HUDEP-2 (cell line): ENCODE results near the gene TTLL8.

Experiments used
- DNase-seq, 76 experiments: peaks; one replicate each; lab custom pipeline; 2025; ENCODE audit not compliant: unreplicated experiment in 76 of 76; lab: John Stamatoyannopoulos, UW

Gene TTLL8

DNA sequence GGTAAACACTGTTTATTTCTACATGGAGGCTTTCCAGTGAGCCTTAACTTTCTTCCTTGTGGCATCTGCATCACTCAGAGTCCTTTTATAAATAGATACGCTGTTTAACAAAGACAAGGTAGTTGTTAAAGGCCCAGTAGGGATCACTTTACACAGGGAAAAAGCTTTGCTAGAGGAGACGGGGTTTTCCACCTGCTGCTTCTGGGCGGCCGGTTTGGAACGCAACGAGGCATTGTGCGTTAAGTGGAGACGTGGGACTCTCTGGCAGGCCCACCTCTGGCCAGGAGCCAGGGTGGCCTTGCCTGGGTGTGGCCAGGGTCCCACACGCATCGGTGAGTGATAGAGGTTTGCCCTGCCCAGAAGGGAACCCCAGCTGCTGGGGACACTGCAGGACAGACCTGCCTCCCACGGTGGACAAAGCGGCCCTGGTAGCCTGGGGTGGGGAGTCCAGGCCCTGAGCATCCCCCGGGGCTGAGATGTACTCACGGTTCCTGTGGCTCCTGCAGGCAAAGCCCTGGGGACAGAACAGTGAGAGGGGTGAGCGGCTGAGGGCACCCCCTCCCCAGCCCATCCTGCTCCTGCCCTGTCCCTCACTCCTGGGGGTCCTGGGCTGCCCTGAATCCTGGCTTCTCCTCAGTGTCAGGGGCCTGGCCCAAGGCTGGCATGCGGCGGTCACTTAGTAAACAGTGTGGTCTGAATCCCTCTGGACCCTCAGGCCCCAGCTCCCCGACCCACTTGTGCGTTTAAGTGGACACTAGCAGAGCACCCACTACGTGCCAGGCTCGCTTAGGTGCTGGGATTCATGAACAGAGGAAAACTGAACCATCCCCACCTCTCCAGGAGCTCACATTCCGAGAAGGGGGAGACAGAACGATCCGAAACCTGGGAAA, 49.7 kb downstream of the TTLL8 start:
- no peak for DNase-seq

DNA sequence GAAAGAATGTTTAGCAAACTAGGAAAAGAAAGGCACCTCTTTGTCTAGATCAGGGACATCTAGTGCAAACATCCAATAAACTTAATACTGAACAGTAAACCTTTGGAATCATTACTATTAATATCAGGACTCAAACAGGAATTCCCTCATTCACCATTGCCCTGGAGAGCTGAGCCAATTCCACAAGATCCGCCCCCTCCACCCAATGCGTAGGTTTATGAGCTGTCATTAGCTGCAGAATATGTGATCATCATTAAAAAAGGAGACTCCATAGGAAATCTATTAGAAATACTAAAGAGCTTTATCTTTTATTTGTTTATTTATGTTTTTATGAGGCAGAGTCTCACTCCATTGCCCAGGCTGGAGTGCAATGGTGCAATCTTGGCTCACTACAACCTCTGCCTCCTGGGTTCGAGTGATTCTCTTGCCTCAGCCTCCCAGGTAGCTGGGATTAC, 51.0 kb downstream of the TTLL8 start:
- no peak for DNase-seq

DNA sequence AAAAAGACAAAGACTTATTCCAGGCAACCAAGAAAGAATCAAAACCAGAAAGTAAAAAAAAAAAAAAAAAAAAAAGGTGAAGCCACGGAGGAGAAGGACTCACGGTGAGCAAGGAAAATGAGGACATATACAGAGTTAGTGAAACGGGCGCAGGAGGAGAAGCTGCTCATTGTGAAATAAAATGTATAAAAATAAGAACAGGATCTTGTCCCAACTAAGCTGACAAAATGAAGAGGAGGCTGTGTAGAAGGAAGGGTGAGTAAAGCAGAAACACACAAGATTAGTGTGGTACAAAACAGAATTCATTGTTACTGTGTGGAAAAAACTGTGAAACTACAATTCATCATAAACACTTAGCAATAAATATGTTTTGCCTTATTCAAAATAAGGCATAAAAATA, 53.2 kb downstream of the TTLL8 start:
- no peak for DNase-seq

DNA sequence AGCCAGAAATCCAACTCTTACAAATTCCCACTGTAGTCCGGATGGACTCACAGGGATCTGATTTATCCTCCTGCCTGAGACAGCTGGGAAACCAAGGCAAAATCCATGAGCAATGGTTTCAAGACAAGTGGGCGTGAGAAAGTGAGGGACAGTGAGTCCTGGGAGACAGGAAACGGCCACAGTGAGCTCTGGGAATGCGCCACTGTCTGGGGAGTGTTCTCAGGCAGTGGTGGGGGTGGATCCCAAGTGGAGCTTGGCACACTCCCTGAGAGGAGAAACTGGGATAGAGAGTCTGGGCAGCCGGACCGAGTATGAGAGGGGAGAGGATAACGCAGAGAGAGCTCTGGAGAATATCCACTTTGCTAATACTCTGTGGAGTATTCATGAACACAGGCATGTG, 55.3 kb downstream of the TTLL8 start:
- DNase-seq, result no peak

DNA sequence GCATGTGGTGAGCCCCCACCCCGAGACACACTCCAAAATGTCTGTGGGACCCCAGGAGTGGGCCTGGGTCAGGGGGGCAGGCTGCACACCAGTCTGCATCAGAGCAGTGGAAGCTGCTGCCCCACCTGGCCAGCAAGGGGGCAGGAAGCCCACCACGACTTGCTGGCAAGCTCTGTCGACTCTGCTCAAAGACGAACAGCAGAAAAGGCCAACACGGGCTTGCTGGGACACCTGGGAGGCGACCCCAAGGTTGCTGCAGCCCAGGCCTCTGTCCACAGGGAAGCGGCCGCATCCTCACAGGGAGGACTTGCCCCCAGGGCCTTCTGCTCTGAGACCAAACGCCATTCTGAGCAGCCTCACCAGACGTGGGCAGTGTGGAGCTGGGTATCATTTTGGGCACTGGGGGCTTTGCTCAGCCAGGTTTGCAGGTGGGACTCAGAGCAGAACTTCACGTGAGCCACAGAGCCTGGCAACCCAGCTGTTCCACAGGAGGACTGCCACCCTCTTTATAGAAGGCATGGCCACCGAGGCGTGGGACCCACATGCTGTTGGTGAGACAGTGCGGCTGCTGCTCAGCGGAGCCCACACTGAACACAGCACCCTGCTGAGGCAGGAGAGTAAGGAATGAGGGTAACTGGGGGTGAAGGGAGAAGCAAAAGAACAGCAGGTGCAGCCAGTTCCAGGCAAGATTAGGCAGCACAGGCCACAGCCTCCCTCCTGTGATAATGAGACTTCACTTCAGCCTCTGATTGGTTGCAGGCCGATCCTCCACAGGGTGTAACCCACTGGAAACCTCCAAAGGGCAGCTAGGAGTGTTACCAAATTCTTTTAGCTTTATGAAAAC, 56.5 kb downstream of the TTLL8 start:
- peak in 68 of 76 experiments; percentile 8 to 85 (median 57) for DNase-seq

DNA sequence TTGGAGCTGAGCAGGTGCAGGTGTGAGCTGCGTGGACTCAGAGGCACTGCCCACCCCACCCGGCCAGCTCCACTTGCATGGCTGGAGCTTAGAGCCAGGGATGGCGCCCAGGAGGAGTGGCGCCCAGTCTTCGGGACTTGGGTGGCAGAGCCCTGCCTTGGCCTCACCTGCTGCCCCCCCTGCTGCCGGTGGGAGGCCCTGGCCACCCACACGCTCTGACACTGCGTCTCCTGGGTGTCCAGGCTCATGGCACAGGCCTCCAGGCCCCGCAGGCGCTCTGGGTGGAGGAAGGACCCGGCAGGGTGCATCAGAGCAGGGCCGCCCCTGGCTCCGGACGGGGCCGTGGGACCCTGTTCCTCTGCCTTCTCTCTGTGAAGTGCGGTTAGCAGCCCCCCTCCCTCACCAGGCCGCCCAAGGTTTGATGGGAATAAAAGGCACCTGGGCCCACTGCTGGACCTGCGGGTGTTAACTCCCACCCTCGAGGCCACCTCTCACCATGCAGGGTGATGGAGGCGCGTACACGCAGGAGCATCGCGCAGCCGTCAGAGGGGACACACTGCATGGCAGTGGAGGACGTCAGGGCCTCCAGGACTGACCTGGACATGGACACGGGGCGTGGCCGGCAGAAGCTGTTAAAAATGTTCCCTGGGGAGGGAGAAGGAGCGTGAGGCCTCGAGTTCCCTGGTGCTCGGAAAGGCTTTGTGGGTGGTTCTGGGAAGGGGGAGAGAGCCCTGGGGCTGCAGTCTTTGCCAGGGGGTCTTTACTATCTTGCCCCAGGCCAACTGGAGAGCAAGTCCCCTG, 57.3 kb downstream of the TTLL8 start:
- no peak for DNase-seq

DNA sequence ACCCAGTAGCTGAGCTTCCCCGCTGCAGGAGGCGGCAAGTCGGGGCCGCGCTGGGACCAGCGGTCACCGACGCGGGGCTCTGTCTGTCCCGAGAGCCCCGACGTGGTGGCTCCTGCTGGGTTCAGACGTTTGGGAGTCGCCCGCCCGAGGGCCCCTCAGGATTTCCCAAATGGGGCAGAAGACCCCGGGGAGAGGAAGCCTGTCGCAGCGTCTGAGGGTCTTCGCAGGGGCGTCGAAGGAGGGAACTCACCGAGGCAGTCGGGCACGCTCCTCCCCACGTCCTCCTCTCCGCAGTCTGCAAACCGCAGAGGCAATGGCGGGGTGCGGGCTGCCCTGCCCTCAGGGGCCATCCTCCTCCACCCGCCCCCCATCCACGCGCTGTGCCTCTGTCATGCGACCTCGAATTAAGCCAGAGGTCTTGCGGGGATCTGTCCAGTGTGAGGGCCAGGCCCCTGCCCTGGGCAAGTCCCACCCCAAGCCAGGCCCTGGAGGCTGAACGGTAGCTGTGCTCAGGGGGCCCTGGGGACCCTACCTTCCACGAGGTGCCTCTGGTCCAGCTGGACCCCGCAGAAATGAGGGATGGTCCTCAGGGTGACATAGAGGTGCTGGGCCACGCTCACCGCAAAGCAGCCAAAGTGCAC, 58.0 kb downstream of the TTLL8 start:
- DNase-seq, result no peak

DNA sequence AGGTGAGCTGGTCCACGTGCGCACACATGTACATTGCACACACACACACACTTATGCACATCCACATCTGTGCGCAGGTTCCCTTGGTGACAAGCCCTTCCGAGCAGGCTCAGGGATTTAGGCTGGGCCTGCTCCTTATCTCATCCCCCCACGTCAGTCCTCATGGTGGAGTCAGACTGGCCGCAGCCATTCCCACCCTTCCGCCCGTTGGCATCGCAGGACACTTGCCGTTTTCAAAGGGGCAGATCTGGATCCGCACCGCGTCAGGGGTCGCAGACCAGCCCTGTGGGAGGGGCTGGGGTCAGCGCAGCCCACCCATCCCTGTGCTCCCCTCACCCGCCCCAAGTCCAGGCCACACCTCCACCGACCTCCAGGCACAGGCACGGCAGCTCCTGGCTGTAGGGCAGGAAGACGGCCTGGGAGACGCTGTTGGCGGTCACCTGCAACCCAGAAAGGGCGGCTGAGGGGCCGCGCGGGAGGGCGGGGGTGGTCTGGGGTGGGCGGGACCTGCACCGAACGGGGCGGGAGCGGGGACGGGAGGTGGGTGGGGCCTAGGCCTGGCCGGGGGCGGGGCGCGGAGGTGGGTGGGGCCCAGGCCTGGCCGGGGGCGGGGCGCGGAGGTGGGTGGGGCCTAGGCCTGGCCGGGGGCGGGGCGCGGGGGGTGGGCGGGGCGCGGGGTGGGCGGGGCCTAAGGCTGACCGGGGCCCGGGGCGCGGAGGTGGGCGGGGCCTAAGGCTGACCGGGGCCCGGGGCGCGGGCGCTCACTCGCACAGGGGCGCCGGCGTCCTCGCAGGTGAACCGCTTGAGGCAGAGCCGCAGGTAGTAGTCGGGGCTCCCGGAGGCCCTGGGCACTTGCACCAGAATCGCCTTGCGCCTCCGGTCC, 58.8 kb downstream of the TTLL8 start:
- peak in 21 of 76 experiments; percentile 10 to 57 (median 34) for DNase-seq

DNA sequence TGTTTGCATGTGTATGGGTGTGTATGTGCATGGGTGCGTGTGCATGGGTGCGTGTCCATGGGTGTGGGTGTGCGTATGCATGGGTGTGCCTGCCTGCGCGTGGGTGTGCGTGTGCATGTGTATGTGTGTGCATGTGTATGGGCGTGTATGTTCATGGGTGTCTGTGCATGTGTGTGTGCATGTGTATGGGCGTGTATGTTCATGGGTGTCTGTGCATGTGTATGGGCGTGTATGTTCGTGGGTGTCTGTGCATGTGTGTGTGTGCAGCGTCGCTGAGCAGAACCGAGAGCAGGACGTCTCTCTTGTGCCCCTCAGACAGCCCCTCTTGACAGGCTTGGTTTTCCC, 59.4 kb downstream of the TTLL8 start:
- no peak for DNase-seq

DNA sequence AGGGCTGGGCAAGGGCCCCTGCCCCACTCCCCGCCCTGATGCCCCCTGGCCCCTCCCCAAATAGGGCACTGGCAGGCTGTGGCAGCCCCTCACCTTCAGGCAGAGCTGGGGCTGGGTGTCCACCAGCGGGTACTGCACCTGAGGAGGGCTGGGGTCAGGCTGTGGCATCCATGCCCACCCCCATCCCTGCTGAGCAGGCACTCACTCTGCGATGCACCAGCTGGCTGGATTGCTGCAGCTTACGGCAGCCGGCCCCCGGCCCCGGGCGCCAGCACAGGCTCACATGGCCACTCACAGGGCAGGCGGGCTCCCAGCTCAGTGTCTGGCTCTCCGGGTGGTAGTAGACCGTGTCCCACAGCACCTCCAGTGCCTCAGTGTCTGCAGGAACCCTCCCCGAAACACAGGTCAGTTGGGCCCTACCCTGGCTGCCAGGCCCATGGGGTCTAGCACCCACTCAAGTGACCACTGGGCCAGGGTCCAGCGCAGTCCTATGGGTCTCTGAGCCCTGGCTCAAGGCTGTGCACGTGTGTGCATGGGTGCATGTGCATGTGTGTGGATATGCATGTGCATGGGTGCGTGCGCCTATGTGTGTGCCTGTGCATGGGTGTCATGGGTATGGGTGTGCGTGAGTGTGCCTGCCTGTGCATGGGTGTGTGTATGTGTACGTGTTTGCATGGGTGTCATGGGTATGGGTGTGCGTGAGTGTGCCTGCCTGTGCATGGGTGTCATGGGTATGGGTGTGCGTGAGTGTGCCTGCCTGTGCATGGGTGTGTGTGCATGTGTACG, 60.0 kb downstream of the TTLL8 start:
- no peak for DNase-seq

DNA sequence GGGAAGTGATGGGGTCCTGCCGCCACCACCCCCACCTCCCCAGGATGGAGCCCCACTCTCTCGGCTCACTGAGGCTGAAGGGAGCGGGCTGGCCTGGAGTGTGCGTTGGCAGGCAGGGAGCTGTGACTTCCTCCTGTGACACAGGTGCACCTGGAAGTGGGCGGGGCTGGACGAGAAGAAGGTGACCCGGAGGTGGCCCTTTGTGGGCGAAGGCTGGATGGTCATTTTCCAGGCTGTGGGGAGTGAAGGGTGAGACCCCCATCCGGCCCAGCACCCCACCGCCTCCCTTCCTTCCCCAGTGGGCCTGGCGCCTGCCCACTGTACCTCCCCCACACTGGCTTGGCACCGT, 60.9 kb downstream of the TTLL8 start:
- no peak for DNase-seq

DNA sequence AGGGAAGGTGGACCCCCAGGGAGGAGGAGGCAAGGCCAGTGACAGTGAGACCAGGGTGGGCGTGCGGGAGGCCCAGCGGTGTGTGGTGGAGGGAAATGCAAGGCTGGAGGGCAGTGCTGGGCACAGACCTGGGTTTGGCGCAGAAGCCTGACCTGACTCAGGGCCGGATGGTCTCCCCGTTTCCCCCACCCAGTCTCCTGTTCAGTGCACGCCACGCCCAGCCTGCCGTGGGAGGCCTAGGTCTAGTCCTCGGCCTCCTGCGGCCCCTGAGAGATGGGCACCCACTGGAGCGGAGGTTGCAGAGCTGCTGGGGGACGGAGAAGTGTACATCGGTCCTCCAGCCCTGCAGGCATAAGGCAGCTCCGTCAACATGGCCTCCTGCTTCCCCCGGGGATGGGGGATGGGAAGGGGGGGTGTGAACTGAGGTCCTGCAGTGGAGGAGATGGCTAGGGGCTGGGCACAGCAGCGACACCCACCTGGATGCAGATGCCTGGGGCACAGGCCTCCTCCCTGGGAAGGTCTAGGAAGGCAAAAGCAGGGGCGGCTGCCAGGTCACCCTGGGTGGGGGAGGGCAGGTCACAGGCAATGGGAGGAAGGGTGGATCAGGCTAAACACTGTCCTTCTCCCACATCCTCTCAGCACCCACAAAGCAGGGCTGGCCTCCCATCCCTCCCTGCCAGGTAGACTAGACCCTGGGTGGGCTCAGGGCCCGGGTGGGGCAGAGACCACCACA, 61.4 kb downstream of the TTLL8 start:
- DNase-seq, result peak in 1 of 76 experiments; percentile 9

DNA sequence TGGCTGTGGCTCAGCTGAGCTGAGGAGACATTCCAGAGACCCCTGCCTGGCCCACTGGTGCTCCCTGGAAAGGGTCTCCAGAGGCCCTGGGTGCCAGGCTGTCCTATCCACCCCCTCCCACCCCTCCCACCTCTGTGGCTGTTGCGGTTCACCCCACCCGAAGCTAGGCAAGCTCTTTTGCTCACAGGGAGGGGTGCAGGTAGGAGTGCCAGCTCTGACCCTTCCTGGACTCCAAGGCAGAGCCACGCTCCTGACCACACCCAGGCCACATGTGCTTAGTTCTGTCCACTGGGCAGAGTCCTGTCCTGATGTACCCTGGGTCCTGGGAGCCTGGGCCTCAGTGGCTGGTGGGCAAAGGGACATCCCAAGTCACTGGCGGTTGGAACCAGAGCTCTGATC, 62.0 kb downstream of the TTLL8 start:
- peak in 4 of 76 experiments; percentile 7 to 32 (median 20) for DNase-seq

DNA sequence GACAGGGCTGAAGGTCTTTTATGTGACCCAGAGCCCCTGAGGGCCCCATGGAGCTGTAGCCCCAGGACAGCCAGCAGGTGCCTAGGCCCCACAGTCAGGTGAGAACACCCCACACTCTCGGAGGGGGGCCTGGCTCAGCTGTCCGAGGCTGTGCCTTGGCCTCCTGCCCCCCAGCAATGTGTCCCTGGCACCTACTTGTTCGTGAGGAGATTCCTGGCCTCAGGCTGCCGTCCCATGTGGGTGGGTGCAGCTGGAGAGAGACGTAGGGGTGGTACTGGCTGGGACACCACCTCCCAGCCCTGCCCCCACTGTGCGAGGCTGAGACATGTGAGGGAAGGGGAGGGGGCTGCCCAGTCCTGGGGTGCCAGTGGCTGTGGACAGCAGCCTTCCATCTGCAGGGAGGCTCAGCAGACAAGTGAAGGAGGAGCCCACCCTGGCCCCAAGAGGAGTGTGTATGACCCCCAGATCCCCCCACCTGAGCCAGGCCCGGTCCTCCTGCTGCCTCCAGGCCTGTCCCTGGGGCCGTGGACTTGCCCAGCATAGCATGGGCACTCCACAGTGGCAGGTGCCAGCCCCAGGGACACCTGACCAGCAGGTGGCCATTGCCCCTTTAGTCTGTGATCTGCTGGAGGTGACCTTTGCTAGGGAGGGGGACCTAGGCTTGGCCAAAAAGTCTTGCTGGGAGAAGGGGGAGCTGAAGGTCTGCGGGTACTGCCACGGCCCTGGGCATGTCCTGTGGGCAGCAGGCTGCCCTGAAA, 62.6 kb downstream of the TTLL8 start:
- no peak for DNase-seq

DNA sequence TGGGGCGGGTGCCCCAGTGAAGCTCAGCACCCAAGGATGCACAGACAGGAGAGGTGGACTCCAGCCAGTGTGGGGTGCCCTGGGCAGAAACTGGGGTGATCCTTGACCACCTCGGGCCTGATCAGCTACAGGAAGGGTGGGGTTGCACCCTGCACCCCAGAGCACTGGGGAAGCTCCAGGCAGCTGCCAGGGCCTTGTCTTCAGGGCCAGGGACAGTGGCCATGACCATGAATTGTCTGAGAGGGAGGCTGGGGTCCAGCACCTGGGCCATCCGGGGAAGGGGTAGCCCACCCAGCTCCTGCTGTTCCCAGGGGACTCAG, 63.1 kb downstream of the TTLL8 start:
- no peak for DNase-seq

DNA sequence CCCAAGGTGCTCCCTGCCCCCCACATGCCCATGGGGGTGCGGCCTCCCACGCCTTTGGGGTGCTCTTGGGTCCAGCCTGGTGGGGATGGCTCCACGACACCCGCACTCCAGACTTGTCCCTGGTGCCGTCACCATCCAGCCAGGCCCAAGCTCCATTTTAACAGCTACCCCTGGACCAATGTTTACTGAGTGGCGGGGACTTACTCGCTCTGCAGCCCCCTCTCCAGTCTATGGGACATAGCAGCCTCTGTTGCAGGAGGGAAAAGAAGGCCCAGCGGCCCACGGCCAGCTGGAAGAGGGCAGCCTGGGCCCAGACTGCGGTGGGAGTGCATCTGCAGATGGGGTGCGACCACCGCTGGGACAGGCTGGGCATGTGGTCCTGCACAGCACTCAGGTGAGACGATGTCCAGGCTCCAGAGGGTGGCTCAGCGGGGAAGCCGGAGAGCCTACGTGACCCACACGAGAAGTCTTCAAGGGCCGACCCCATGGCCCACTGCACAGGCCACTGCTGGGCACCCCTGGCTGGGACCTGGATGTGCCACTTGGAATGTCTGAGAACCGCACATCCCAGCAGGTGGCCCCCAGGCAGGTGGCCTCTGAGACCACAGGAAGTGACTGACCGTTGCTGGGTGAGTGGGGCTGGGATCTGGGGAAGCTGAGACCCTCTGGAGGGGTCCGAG, 63.6 kb downstream of the TTLL8 start:
- DNase-seq, result no peak
